GM19351 (cell line): Measurements from ENCODE around the gene RPL29.

Experiments
- ATAC-seq: cut with Tn5 transposase; IDR thresholded peaks from one replicate; pipeline ENCODE4 v1.9.1; 2021; ENCODE audit warnings: mild to moderate bottlenecking, moderate library complexity; ENCODE audit not compliant: unreplicated experiment

Gene RPL29

GRCh38 chr3:51948016-51948580, 47.6 kb downstream of the RPL29 start:
- no peak for ATAC-seq

DNA sequence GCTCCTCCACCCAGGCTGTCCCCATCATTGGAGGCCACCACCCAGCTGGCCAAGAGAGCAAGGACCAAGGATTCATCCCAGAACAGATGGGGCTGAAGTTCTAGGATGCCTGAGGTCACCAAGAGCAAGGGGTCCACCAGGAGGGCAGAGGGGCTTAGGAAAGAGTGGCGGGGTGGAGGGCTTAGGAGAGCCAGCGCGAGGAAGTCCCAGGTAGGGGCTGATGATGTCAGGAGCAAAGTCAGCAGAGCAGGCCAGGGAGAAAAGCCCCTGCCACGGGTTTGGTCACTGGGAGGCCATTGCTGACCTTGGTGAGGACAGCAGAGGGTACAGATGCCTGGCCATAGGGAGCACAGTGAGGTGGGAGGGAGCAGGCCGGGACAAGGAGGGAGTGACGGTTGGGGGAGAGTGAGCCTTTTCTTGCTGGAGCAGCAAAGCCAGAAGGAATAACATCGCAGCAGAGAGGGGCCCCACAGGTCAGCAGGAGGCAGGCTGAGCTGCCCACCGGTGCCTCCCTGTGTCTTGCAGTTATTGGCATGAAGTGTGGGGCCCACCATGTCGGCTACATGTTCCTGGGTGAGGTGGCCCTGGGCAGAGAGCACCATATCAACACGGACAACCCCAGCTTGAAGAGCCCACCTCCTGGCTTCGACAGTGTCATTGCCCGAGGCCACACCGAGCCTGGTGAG, 48.3 kb downstream of the RPL29 start:
- no peak for ATAC-seq

DNA sequence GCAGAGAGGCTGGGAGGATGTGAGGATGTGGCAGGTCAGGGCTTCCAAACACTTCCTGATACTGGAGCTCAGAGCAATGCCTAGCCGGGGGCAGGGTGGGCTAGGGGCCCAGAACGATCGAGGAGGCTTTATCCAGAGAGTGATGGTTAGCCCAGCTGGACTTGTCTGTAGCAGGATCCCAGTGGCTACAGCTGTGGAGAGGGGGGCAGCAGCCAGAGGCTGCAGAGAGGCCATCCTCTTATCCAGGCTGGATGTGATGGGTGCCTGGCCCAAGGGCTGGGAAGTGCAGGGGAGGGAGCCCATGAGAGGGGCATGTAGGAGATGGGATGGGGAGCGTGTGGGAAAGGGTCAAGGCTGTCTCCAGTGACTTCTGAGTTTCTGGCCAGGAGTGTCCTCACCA, 48.9 kb downstream of the RPL29 start:
- ATAC-seq, result no peak

DNA sequence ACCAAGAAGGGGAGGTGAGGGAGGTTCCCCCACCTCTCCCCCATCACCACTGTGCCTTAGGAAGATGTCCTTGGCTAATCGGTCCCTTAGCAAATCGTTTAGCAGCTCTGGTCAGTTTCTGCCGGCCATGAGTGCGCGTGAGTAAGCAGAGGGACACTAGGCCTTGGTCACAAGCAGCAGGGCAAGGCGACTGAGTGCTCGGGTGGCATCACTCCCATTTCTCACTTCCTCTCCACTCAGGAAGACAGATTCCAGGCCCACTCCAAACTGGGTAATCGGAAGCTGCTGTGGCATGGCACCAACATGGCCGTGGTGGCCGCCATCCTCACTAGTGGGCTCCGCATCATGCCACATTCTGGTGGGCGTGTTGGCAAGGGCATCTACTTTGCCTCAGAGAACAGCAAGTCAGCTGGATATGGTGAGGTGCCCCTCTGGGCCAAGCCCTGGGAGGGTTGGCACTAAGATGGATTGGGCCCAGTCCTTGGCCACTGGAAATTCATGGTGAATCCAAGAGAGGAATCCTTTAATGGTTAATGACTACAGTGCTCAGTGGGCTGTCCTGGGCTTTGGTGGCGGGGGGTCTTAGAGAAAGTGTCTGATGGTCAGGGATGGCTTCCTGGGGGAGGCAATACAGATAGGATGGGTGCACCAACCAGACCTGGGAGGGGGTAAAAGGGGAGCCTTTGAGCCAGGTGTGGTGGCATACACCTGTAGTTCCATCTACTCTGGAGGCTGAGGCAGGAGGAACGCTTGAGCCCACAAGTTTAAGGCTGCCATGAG, 49.6 kb downstream of the RPL29 start:
- ATAC-seq, result no peak

DNA sequence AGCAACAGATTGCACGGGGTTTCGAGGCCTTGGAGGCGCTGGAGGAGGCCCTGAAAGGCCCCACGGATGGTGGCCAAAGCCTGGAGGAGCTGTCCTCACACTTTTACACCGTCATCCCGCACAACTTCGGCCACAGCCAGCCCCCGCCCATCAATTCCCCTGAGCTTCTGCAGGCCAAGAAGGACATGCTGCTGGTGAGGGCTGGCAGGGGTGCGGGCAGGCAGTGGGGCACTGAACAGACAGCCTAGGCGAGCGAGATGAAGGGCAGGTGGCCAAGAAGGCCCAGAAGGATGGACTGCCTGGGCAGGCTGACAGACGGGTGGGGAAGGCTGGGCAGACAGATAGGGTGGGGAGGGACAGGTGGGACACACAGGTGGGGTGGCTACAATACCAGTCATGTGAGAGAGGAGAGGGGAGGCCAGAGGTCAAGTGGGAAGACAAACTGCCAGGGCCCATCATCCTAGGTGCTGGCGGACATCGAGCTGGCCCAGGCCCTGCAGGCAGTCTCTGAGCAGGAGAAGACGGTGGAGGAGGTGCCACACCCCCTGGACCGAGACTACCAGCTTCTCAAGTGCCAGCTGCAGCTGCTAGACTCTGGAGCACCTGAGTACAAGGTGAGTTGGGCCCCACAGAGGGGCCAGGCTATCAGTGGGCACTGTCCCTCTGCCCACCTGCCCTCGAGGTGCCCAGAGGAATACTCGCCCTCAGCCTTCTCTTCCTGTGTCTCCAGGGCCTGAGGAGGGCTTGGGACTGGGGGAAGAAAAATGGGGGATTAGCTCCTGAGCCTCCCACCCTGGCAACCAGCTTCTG, 50.5 kb downstream of the RPL29 start:
- ATAC-seq, result no peak

- no peak for ATAC-seq
Measured at GRCh38 chr3:51944451-51945021, 51.2 kb downstream of the RPL29 start.
